Neural crest cell (in vitro differentiated cells): Measurements from ENCODE around the gene PCDHB5. TPM values are rescaled to one million over a fixed set of nuclear protein-coding genes. Genes with fewer than 3 reads are reported as not detected.
"Not testable (repeated sequence)": the region's sequence is repeated elsewhere in the genome, so short reads cannot be mapped to it uniquely, and the experiment has no call there.

Source experiments
- DNase-seq: peaks from one replicate; pipeline ENCODE4 v3.0.0; 2021; ENCODE audit warnings: low read depth, mixed read lengths, low spot score
- H3K27ac Mint-ChIP-seq: one replicate; pipeline ENCODE4 v1.8.0; 2021; ENCODE audit warnings: mild to moderate bottlenecking, mixed read lengths; ENCODE audit not compliant: unreplicated experiment
- H3K27me3 Mint-ChIP-seq: 2 replicates; pipeline ENCODE4 v1.8.0; 2021; ENCODE audit warnings: low read depth, mild to moderate bottlenecking, mixed read lengths
- H3K36me3 Mint-ChIP-seq: 2 replicates; pipeline ENCODE4 v1.8.0; 2021; ENCODE audit warnings: low read depth, mild to moderate bottlenecking, mixed read lengths
- H3K4me1 Mint-ChIP-seq: 2 replicates; pipeline ENCODE4 v1.8.0; 2021; ENCODE audit warnings: mixed read lengths
- H3K4me3 Mint-ChIP-seq: one replicate; pipeline ENCODE4 v1.8.0; 2021; ENCODE audit warnings: mild to moderate bottlenecking, mixed read lengths
- H3K9me3 Mint-ChIP-seq: 2 replicates; pipeline ENCODE4 v1.8.0; 2021; ENCODE audit warnings: mixed read lengths
- CTCF ChIP-seq: fragments of 200-600 bp; sonication (generic); conservative IDR thresholded peaks from 2 replicates; pipeline ENCODE4 v1.5.0; 2021; ENCODE audit warnings: antibody characterized with exemption, mild to moderate bottlenecking
- total RNA-seq: library from RNA; stranded (reverse); gene quantifications from 2 replicates; pipeline ENCODE4 v1.2.1, GENCODE V29; 2021

PCDHB5 gene
- total RNA-seq, 1 donor from 2014 or later = 3.3 TPM

GRCh38 chr5:141180313-141180712, 45.3 kb downstream of the PCDHB5 start:
- H3K4me3 Mint-ChIP-seq = no peak overlapping the region
- H3K27me3 Mint-ChIP-seq = peaks cover 4% of the 10 kb centered on the region
- H3K9me3 Mint-ChIP-seq = peaks cover 20% of the 10 kb centered on the region
- peaks cover 12% of the 10 kb centered on the region for H3K4me1 Mint-ChIP-seq
- TF ChIP-seq CTCF = no peak
- peaks cover 34% of the 10 kb centered on the region for H3K36me3 Mint-ChIP-seq
- H3K27ac Mint-ChIP-seq = no peak overlapping the region
- no peak for DNase-seq

- TF ChIP-seq CTCF = peak; percentile 62
- H3K4me1 Mint-ChIP-seq = peaks cover 17% of the 10 kb centered on the region
- H3K9me3 Mint-ChIP-seq = peaks cover 24% of the 10 kb centered on the region
- peak within 1 kb of the TSS; percentile 92 for H3K4me3 Mint-ChIP-seq
- H3K36me3 Mint-ChIP-seq = peaks cover 48% of the 10 kb centered on the region
- peak within 1 kb of the TSS; percentile 98 for H3K27ac Mint-ChIP-seq
- peaks cover 4% of the 10 kb centered on the region for H3K27me3 Mint-ChIP-seq
- peak; percentile 63 for DNase-seq
Observed at GRCh38 chr5:141182248-141182647, 47.2 kb downstream of the PCDHB5 start, which contains the start of gene PCDHB16. TSS of gene PCDHB16 (plus strand) at chr5:141182387. CDS start at chr5:141182560, 173 bp downstream.

- Mint-ChIP-seq H3K27ac (peak overlapping the region; percentile 12), H3K4me1 (peaks cover 17% of the 10 kb centered on the region), H3K36me3 (peaks cover 60% of the 10 kb centered on the region), H3K9me3 (peaks cover 30% of the 10 kb centered on the region), H3K4me3 (peak overlapping the region; percentile 38)
- not testable (repeated sequence) for H3K27me3 Mint-ChIP-seq, DNase-seq
Observed at GRCh38 chr5:141184117-141184855, 49.3 kb downstream of the PCDHB5 start.

- peak within 1 kb of the TSS; percentile 22 for H3K27ac Mint-ChIP-seq
- peak within 1 kb of the TSS; percentile 42 for H3K4me3 Mint-ChIP-seq
Observed at GRCh38 chr5:141186897-141187512, 52.0 kb downstream of the PCDHB5 start, which contains the start of gene PCDHB9. TSS of gene PCDHB9 (plus strand) at chr5:141187161. CDS start at chr5:141187319, 158 bp downstream.

More at GRCh38 chr5:141186897-141187512, 52.0 kb downstream of the PCDHB5 start, which contains the start of gene PCDHB9:
- peak; percentile 58 for TF ChIP-seq CTCF
- DNase-seq = peak; percentile 15
- Mint-ChIP-seq H3K4me1 (peaks cover 16% of the 10 kb centered on the region), H3K9me3 (peaks cover 33% of the 10 kb centered on the region), H3K27me3 (peaks cover 4% of the 10 kb centered on the region), H3K36me3 (peaks cover 68% of the 10 kb centered on the region)

Other genes with a start within 250 kb of the PCDHB5 start
- 4.1 and 4.4 TPM in 2 replicates for gene PCDHAC1, start 208.9 kb upstream of the PCDHB5 start, total RNA-seq
- 1.8 and 1.9 TPM in 2 replicates for gene PCDHAC2, start 168.7 kb upstream of the PCDHB5 start, total RNA-seq
- gene PCDHB1, start 83.8 kb upstream of the PCDHB5 start, total RNA-seq = 0.14 and 0.23 TPM in 2 replicates
- gene PCDHB2, start 40.6 kb upstream of the PCDHB5 start, total RNA-seq = 52.6 and 57.8 TPM in 2 replicates
- gene PCDHB3, start 34.7 kb upstream of the PCDHB5 start, total RNA-seq = 5.4 and 5.7 TPM in 2 replicates
- 2.6 and 2.7 TPM in 2 replicates for gene PCDHB4, start 13.4 kb upstream of the PCDHB5 start, total RNA-seq
- gene PCDHB6, start 14.9 kb downstream of the PCDHB5 start, total RNA-seq = 0.64 and 0.70 TPM in 2 replicates
- 0.39 and 0.58 TPM in 2 replicates for gene PCDHB7, start 37.4 kb downstream of the PCDHB5 start, total RNA-seq
- 1.3 and 1.8 TPM in 2 replicates for gene PCDHB8, start 42.6 kb downstream of the PCDHB5 start, total RNA-seq
- 11.4 and 12.6 TPM in 2 replicates for gene PCDHB16, start 47.2 kb downstream of the PCDHB5 start, total RNA-seq
- 5.5 and 7.0 TPM in 2 replicates for gene PCDHB9, start 52.0 kb downstream of the PCDHB5 start, total RNA-seq
- 5.2 and 5.5 TPM in 2 replicates for gene PCDHB10, start 57.1 kb downstream of the PCDHB5 start, total RNA-seq
- 2.7 and 3.6 TPM in 2 replicates for gene PCDHB11, start 64.4 kb downstream of the PCDHB5 start, total RNA-seq
- gene PCDHB12, start 73.5 kb downstream of the PCDHB5 start, total RNA-seq = 3.1 TPM in 2 replicates
- gene PCDHB13, start 78.7 kb downstream of the PCDHB5 start, total RNA-seq = 3.6 TPM in 2 replicates
- 5.5 TPM in 2 replicates for gene PCDHB14, start 88.1 kb downstream of the PCDHB5 start, total RNA-seq
- gene PCDHB15, start 110.2 kb downstream of the PCDHB5 start, total RNA-seq = 5.5 and 5.6 TPM in 2 replicates
- 0.72 and 1.1 TPM in 2 replicates for gene SLC25A2, start 168.8 kb downstream of the PCDHB5 start, total RNA-seq
- gene TAF7, start 185.6 kb downstream of the PCDHB5 start, total RNA-seq = 100.0 and 100 TPM in 2 replicates
- gene PCDHGA1, start 195.3 kb downstream of the PCDHB5 start, total RNA-seq = 0.54 and 0.93 TPM in 2 replicates
- 0.32 and 0.54 TPM in 2 replicates for gene PCDHGA2, start 203.6 kb downstream of the PCDHB5 start, total RNA-seq
- gene PCDHGA3, start 208.6 kb downstream of the PCDHB5 start, total RNA-seq = 0.16 and 0.33 TPM in 2 replicates
- gene PCDHGB1, start 214.9 kb downstream of the PCDHB5 start, total RNA-seq = 2.8 and 3.0 TPM in 2 replicates
- gene PCDHGA4, start 219.8 kb downstream of the PCDHB5 start, total RNA-seq = 0.56 and 0.93 TPM in 2 replicates
- gene PCDHGB2, start 224.8 kb downstream of the PCDHB5 start, total RNA-seq = 1.3 and 1.5 TPM in 2 replicates
- gene PCDHGA5, start 229.0 kb downstream of the PCDHB5 start, total RNA-seq = 0.32 and 0.51 TPM in 2 replicates
- 0.51 and 0.71 TPM in 2 replicates for gene PCDHGB3, start 235.0 kb downstream of the PCDHB5 start, total RNA-seq
- gene PCDHGA6, start 238.7 kb downstream of the PCDHB5 start, total RNA-seq = 0.49 and 0.52 TPM in 2 replicates
- gene PCDHGA7, start 247.5 kb downstream of the PCDHB5 start, total RNA-seq = 0.32 and 0.37 TPM in 2 replicates